B cell (primary cell): ENCODE results near the gene GBX1. TPM values are rescaled to one million over a fixed set of nuclear protein-coding genes. Genes with fewer than 3 reads are reported as not detected.

Experiments used
- ATAC-seq: fragments of 200-7000 bp; cut with Tn5 transposase; one replicate; pipeline ENCODE4 v1.10.0; 2021; ENCODE audit warnings: low read depth, mild to moderate bottlenecking, moderate number of reproducible peaks, moderate library complexity
- CTCF ChIA-PET: fragments of 350-600 bp; sonication (Branson Sonifier 250); formaldehyde crosslinking; loops from one replicate; lab custom pipeline; 2021; ENCODE audit warnings: antibody characterized with exemption, inconsistent platforms; lab: Charles Lee
- POLR2A ChIA-PET: fragments of 350-600 bp; sonication (Branson Sonifier 250); formaldehyde crosslinking; loops from one replicate; lab custom pipeline; 2021; ENCODE audit warnings: antibody characterized with exemption; lab: Charles Lee
- DNase-seq: peaks from one replicate; pipeline ENCODE4 v3.0.0; 2013
- H2AFZ ChIP-seq: 2 replicates; pipeline ENCODE4 v1.6.1; 2012; ENCODE audit warnings: mild to moderate bottlenecking, low read depth, low read length; ENCODE audit not compliant: insufficient read depth, poor library complexity, severe bottlenecking
- H3K27ac ChIP-seq, 2 donors: 1 replicate in 1 of 2; 2 replicates in 1 of 2; pipeline ENCODE4 v1.5.1; 2012 to 2013; ENCODE audit warnings: low read length in 2 of 2, mild to moderate bottlenecking in 2 of 2, moderate library complexity in 1 of 2
- H3K27me3 ChIP-seq, 4 experiments: fragments of 200-600 bp in 1 of 4; sonication (generic) in 1 of 4; replicated peaks in 1 of 4; 1 replicate in 2 of 4; 2 replicates in 2 of 4; pipeline versions ENCODE4 v1.6.1 to v1.7.0; 2013 to 2016; ENCODE audit warnings: low read length in 3 of 4, mild to moderate bottlenecking in 2 of 4, mixed read lengths in 1 of 4, moderate library complexity in 1 of 4; ENCODE audit not compliant: insufficient read depth in 4 of 4, control insufficient read depth in 3 of 4; ENCODE audit errors: control extremely low read depth in 1 of 4
- H3K36me3 ChIP-seq, 2 experiments: replicated peaks in 1 of 2; 1 replicate in 1 of 2; 2 replicates in 1 of 2; pipeline versions ENCODE4 v1.6.1 to v1.7.1; 2013; ENCODE audit warnings: low read length in 1 of 2; ENCODE audit not compliant: insufficient read depth in 2 of 2, control insufficient read depth in 1 of 2; ENCODE audit errors: control extremely low read depth in 1 of 2, extremely low read depth in 1 of 2
- H3K4me1 ChIP-seq, 2 donors: fragments of 200-600 bp in 1 of 2; sonication (generic) in 1 of 2; 1 replicate in 1 of 2; 2 replicates in 1 of 2; pipeline versions ENCODE4 v1.5.1 to v1.6.1; 2013 to 2017; ENCODE audit warnings: low read length in 2 of 2; ENCODE audit not compliant: control insufficient read depth in 2 of 2, insufficient read depth in 2 of 2
- H3K4me2 ChIP-seq: replicated peaks from 2 replicates; pipeline ENCODE3; 2012; ENCODE audit warnings: mild to moderate bottlenecking, low read depth, low read length; ENCODE audit not compliant: poor library complexity, severe bottlenecking
- H3K4me3 ChIP-seq, 5 experiments: fragments of 200-600 bp in 1 of 5; sonication (generic) in 1 of 5; 1 replicate in 3 of 5; 2 replicates in 2 of 5; pipeline versions ENCODE4 v1.5.1 to v1.7.0; 2011 to 2016; ENCODE audit warnings: low read length in 4 of 5, mild to moderate bottlenecking in 4 of 5, low read depth in 2 of 5, control low read depth in 1 of 5, moderate library complexity in 1 of 5; ENCODE audit not compliant: insufficient read depth in 1 of 5; ENCODE audit errors: control extremely low read depth in 1 of 5, extremely low read depth in 1 of 5
- H3K79me2 ChIP-seq: fragments of 200-600 bp; sonication (generic); one replicate; pipeline ENCODE4 v1.6.0; 2016; ENCODE audit warnings: low read length; ENCODE audit not compliant: control insufficient read depth, insufficient read depth
- H3K9ac ChIP-seq: fragments of 200-600 bp; sonication (generic); 2 replicates; pipeline ENCODE4 v1.6.1; 2017; ENCODE audit warnings: mild to moderate bottlenecking, low read length, moderate library complexity
- H3K9me3 ChIP-seq, 3 donors: one replicate each; pipeline versions ENCODE4 v1.6.1 to v1.7.1; 2013; ENCODE audit warnings: low read length in 2 of 3; ENCODE audit not compliant: control insufficient read depth in 2 of 3, insufficient read depth in 1 of 3; ENCODE audit errors: control extremely low read depth in 1 of 3
- H4K20me1 ChIP-seq: 2 replicates; pipeline ENCODE4 v1.6.0; 2012; ENCODE audit warnings: mild to moderate bottlenecking, low read length; ENCODE audit not compliant: insufficient read depth, control insufficient read depth, poor library complexity, severe bottlenecking
- H3K27ac Mint-ChIP-seq: one replicate; pipeline ENCODE4 v1.8.0; 2021; ENCODE audit warnings: mixed read lengths
- H3K27me3 Mint-ChIP-seq: one replicate; pipeline ENCODE4 v1.8.0; 2021; ENCODE audit warnings: mixed read lengths
- H3K4me1 Mint-ChIP-seq: one replicate; pipeline ENCODE4 v1.8.0; 2021; ENCODE audit warnings: mixed read lengths
- H3K4me3 Mint-ChIP-seq: one replicate; pipeline ENCODE4 v1.8.0; 2021; ENCODE audit warnings: mixed read lengths
- H3K9me3 Mint-ChIP-seq: one replicate; pipeline ENCODE4 v1.8.0; 2022; ENCODE audit warnings: mixed read lengths; ENCODE audit not compliant: insufficient read depth
- CTCF ChIP-seq: fragments of 200-600 bp; IDR thresholded peaks from one replicate; pipeline ENCODE4 v1.8.0; 2022; ENCODE audit warnings: antibody characterized with exemption, mild to moderate bottlenecking
- EZH2 ChIP-seq: IDR thresholded peaks from 2 replicates; pipeline ENCODE4 v1.6.1; 2012; ENCODE audit warnings: borderline replicate concordance, low read depth, mild to moderate bottlenecking, moderate library complexity, low read length; ENCODE audit not compliant: insufficient read depth, poor library complexity, severe bottlenecking
- WGBS: methylation state at CpG from one replicate; pipeline ENCODE4 v1.1.5; 2013; ENCODE audit warnings: missing lambda C conversion rate; ENCODE audit not compliant: insufficient coverage; 5-methylcytosine and 5-hydroxymethylcytosine counted together
- intact Hi-C: fragments of 100-400 bp; cut with micrococcal nuclease; formaldehyde crosslinking; loops from one replicate; pipeline ENCODE4 v1.10.0; 2022
- polyA plus RNA-seq: library from polyadenylated mRNA; depleted of rRNA; stranded (reverse); fragments of >200 nt; gene quantifications from 2 replicates; pipeline ENCODE4 v1.2.3, GENCODE V29; 2012
- total RNA-seq, 2 donors: library from RNA; stranded (reverse); fragments of 120-200 nt in 1 of 2; gene quantifications; 1 replicate in 1 of 2; 2 replicates in 1 of 2; pipeline versions ENCODE4 v1.2.3 to v1.2.4, GENCODE V29; 2013 to 2022

GBX1 gene
- total and polyA plus RNA-seq, 2 donors (not counting 1 experiment from before 2014, with no cell fraction given) = not detected

- no peak for DNase-seq
- CTCF ChIA-PET = interaction anchor here (1.0 to 6.9 kb wide), 9 partner anchors 8 to 212 kb away, joined by 3 to 44 read pairs (median 6); no protein-coding TSS in a partner anchor
- Histone ChIP-seq H3K4me3 (no peak overlapping the region), H3K4me2 (no peak overlapping the region), H2AFZ (no peak overlapping the region), H3K36me3 (no peaks in the 10 kb centered on the region), H3K4me1 (peaks cover 0 to 6% of the 10 kb centered on the region in 2 donors), H3K27ac (no peak overlapping the region), H3K27me3 (peaks cover 0 to 24% (median 8%) of the 10 kb centered on the region in 4 experiments), H3K79me2 (no peaks in the 10 kb centered on the region), H3K9ac (no peak overlapping the region), H3K9me3 (no peaks in the 10 kb centered on the region), H4K20me1 (peaks cover 6% of the 10 kb centered on the region)
- no peaks in the 10 kb centered on the region for H3K4me1 Mint-ChIP-seq
- 92% methylated on average over 14 of the region's 15 CpGs for WGBS
- intact Hi-C loops = no loop called here
- H3K27ac Mint-ChIP-seq = no peak overlapping the region
- no peak for TF ChIP-seq CTCF
- no peak for TF ChIP-seq EZH2
- POLR2A ChIA-PET = no interaction called here
- ATAC-seq = no peak
- peaks cover 18% of the 10 kb centered on the region for H3K27me3 Mint-ChIP-seq
- no peak overlapping the region for H3K4me3 Mint-ChIP-seq
- H3K9me3 Mint-ChIP-seq = no peaks in the 10 kb centered on the region
These were observed 58.1 kb downstream of the GBX1 start for GRCh38 chr7:151109094-151110048.

- no peak for ATAC-seq
- CTCF ChIA-PET = interaction anchor here (0.7 to 6.9 kb wide), 6 partner anchors 10 to 1641 kb away, joined by 4 to 44 read pairs (median 6); no protein-coding TSS in a partner anchor
- no peaks in the 10 kb centered on the region for H3K79me2 ChIP-seq
These were observed 59.6 kb downstream of the GBX1 start for GRCh38 chr7:151107882-151108281.

More at GRCh38 chr7:151107882-151108281, 59.6 kb downstream of the GBX1 start:
- H3K27ac ChIP-seq = no peak overlapping the region
- H2AFZ ChIP-seq = no peak overlapping the region
- no peak for DNase-seq
- Mint-ChIP-seq H3K27me3 (peaks cover 14% of the 10 kb centered on the region), H3K4me1 (no peaks in the 10 kb centered on the region), H3K27ac (no peak overlapping the region), H3K4me3 (no peak overlapping the region), H3K9me3 (no peaks in the 10 kb centered on the region)
- no peak overlapping the region for H3K9ac ChIP-seq
- POLR2A ChIA-PET = no interaction called here
- H3K4me2 ChIP-seq = no peak overlapping the region
- H3K27me3 ChIP-seq = peaks cover 0 to 13% (median 4%) of the 10 kb centered on the region in 4 experiments
- WGBS = 99% methylated on average over 10 of the region's 10 CpGs
- no peak for TF ChIP-seq CTCF
- TF ChIP-seq EZH2 = no peak
- peaks cover 0 to 6% of the 10 kb centered on the region in 2 donors for H3K4me1 ChIP-seq
- H4K20me1 ChIP-seq = peaks cover 6% of the 10 kb centered on the region
- H3K4me3 ChIP-seq = no peak overlapping the region
- intact Hi-C loops = no loop called here
- no peaks in the 10 kb centered on the region for H3K9me3 ChIP-seq
- no peaks in the 10 kb centered on the region for H3K36me3 ChIP-seq
